ENCODE data around the gene CBS. TPM values are rescaled to one million over a fixed set of nuclear protein-coding genes. Genes with fewer than 3 reads are reported as not detected.
"Not testable (repeated sequence)": the region's sequence is repeated elsewhere in the genome, so short reads cannot be mapped to it uniquely, and the experiment has no call there.

The CBS gene
- total and polyA plus RNA-seq, 5 donors from 2014 or later, result 0.20 TPM; not detected in 4

DNA sequence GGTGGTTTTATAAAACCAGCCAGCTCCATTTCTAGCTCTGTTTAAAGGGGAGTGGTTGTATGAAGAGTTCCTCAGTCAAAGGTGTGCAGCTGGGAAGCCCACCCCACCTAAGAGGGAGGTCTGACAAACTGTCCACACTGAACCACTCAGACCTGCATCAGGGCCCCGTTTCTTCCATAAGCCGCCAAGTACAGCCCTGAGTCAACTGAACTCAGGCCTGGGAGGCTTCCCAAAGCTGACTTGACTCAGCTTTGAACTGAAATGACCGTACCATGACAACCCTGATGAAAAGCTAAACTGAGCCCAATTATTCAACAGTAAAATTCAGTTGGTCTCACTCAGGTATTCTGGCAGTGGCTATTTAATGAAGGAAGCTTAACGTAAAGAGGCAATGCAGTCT is 26.6 kb upstream of the CBS start:
- not testable (repeated sequence) for H3K4me3 Mint-ChIP-seq; H3K27me3 ChIP-seq (ENCODE audit: control insufficient read depth, insufficient read depth, low read length); ATAC-seq (ENCODE audit: low read depth in 2 of 2); H3K36me3 Mint-ChIP-seq; H3K27ac ChIP-seq (ENCODE audit: insufficient read depth, low read length, poor library complexity, severe bottlenecking); H3K4me1 Mint-ChIP-seq; H3K9me3 Mint-ChIP-seq; H3K9me3 ChIP-seq (ENCODE audit: control insufficient read depth in 2 of 2, low read length in 2 of 2); H3K4me1 ChIP-seq (ENCODE audit: control insufficient read depth, insufficient read depth, low read length, poor library complexity, severe bottlenecking); DNase-seq; H3K36me3 ChIP-seq (ENCODE audit: control insufficient read depth, insufficient read depth, low read length); H3K27me3 Mint-ChIP-seq; H3K4me3 ChIP-seq (ENCODE audit: low read depth, low read length); H3K27ac Mint-ChIP-seq

- not testable (repeated sequence) for H3K4me3 ChIP-seq (ENCODE audit: low read depth, low read length); H3K4me1 Mint-ChIP-seq; H3K27ac ChIP-seq (ENCODE audit: insufficient read depth, low read length, poor library complexity, severe bottlenecking); H3K27ac Mint-ChIP-seq; H3K4me1 ChIP-seq (ENCODE audit: control insufficient read depth, insufficient read depth, low read length, poor library complexity, severe bottlenecking); H3K27me3 Mint-ChIP-seq; H3K27me3 ChIP-seq (ENCODE audit: control insufficient read depth, insufficient read depth, low read length); H3K36me3 ChIP-seq (ENCODE audit: control insufficient read depth, insufficient read depth, low read length); H3K9me3 ChIP-seq (ENCODE audit: control insufficient read depth in 2 of 2, low read length in 2 of 2); ATAC-seq (ENCODE audit: low read depth in 2 of 2); DNase-seq; H3K4me3 Mint-ChIP-seq; H3K9me3 Mint-ChIP-seq; H3K36me3 Mint-ChIP-seq
These were observed 26.0 kb upstream of the CBS start for GRCh38 chr21:43101676-43102075.

GRCh38 chr21:43101000-43101399 is 25.4 kb upstream of the CBS start:
- not testable (repeated sequence) for H3K27ac ChIP-seq (ENCODE audit: insufficient read depth, low read length, poor library complexity, severe bottlenecking); H3K9me3 ChIP-seq (ENCODE audit: control insufficient read depth in 2 of 2, low read length in 2 of 2); H3K4me1 ChIP-seq (ENCODE audit: control insufficient read depth, insufficient read depth, low read length, poor library complexity, severe bottlenecking); H3K4me1 Mint-ChIP-seq; H3K36me3 ChIP-seq (ENCODE audit: control insufficient read depth, insufficient read depth, low read length); H3K27ac Mint-ChIP-seq; ATAC-seq (ENCODE audit: low read depth in 2 of 2); H3K27me3 Mint-ChIP-seq; H3K4me3 ChIP-seq (ENCODE audit: low read depth, low read length); H3K4me3 Mint-ChIP-seq; DNase-seq; H3K27me3 ChIP-seq (ENCODE audit: control insufficient read depth, insufficient read depth, low read length); H3K9me3 Mint-ChIP-seq; H3K36me3 Mint-ChIP-seq

DNA sequence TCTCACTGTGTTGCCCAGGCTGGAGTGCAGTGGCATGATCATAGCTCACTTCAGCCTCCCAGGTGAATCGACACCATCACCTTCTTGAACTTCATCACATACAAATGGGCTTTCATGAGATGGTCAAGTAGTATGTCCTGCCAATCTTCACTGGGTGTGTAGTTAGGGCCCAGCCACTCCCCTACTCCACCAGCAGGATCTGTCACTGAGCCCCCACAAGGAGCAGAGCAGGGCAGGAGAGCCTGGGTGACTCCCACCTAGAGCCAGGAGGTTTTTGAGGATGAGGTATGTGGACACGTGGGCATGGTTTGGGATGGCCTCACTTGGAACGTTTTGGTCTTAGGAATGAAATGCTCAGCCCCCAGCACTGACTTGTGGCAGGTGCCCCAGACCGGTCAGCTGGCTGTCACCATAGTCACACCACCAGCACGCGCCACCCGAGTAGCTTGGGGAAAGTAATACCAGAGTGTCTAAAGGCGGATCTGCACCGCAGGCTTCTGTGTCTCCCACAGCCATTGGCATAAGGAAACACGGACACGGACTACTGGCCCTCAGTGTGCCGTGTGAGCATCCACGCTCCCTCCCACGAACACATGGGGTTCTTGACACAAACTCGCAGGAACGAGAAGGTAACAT is 16.5 kb upstream of the CBS start:
- H3K27ac ChIP-seq (ENCODE audit: insufficient read depth, low read length, poor library complexity, severe bottlenecking); H3K27me3 ChIP-seq (ENCODE audit: control insufficient read depth, insufficient read depth, low read length); H3K9me3 Mint-ChIP-seq; H3K4me1 ChIP-seq (ENCODE audit: control insufficient read depth, insufficient read depth, low read length, poor library complexity, severe bottlenecking); H3K27me3 Mint-ChIP-seq; H3K9me3 ChIP-seq (ENCODE audit: control insufficient read depth in 2 of 2, low read length in 2 of 2); H3K36me3 ChIP-seq (ENCODE audit: control insufficient read depth, insufficient read depth, low read length); H3K36me3 Mint-ChIP-seq; H3K4me3 ChIP-seq (ENCODE audit: low read depth, low read length); H3K4me1 Mint-ChIP-seq; H3K4me3 Mint-ChIP-seq; H3K27ac Mint-ChIP-seq; DNase-seq: not testable (repeated sequence)
- peak in 1 of 2 donors; percentile 31 for ATAC-seq (ENCODE audit: low read depth in 2 of 2)

DNA sequence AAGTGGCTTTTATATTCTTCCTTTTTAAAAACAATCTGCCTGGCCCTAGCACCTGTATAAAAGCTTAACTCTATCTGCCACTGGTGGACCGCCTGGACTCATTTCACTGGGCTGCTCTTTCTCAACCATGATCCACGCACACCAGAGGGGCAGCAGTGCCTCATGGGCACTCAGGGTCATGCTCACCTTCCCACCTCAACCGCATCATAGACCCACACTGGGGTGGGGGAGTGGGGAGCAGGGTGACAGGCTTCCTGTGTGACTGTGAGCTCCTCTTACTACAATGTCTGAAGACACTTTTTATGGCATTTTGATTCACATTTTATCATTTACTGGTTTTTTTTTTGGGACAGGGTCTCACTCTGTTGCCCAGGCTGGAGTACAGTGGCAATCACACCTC is 15.3 kb upstream of the CBS start:
- not testable (repeated sequence) for H3K9me3 ChIP-seq (ENCODE audit: control insufficient read depth in 2 of 2, low read length in 2 of 2); H3K4me3 ChIP-seq (ENCODE audit: low read depth, low read length); DNase-seq; H3K27ac Mint-ChIP-seq; H3K4me3 Mint-ChIP-seq; H3K27ac ChIP-seq (ENCODE audit: insufficient read depth, low read length, poor library complexity, severe bottlenecking); H3K36me3 ChIP-seq (ENCODE audit: control insufficient read depth, insufficient read depth, low read length); H3K36me3 Mint-ChIP-seq; H3K4me1 ChIP-seq (ENCODE audit: control insufficient read depth, insufficient read depth, low read length, poor library complexity, severe bottlenecking); H3K9me3 Mint-ChIP-seq; H3K4me1 Mint-ChIP-seq; H3K27me3 Mint-ChIP-seq; H3K27me3 ChIP-seq (ENCODE audit: control insufficient read depth, insufficient read depth, low read length); ATAC-seq (ENCODE audit: low read depth in 2 of 2)

- not testable (repeated sequence) for H3K4me1 ChIP-seq (ENCODE audit: control insufficient read depth, insufficient read depth, low read length, poor library complexity, severe bottlenecking); H3K27ac Mint-ChIP-seq; DNase-seq; ATAC-seq (ENCODE audit: low read depth in 2 of 2); H3K9me3 ChIP-seq (ENCODE audit: control insufficient read depth in 2 of 2, low read length in 2 of 2); H3K9me3 Mint-ChIP-seq; H3K4me3 Mint-ChIP-seq; H3K4me3 ChIP-seq (ENCODE audit: low read depth, low read length); H3K27me3 ChIP-seq (ENCODE audit: control insufficient read depth, insufficient read depth, low read length); H3K36me3 Mint-ChIP-seq; H3K27me3 Mint-ChIP-seq; H3K4me1 Mint-ChIP-seq; H3K27ac ChIP-seq (ENCODE audit: insufficient read depth, low read length, poor library complexity, severe bottlenecking); H3K36me3 ChIP-seq (ENCODE audit: control insufficient read depth, insufficient read depth, low read length)
These were observed 13.8 kb upstream of the CBS start for GRCh38 chr21:43089463-43089862.

DNA sequence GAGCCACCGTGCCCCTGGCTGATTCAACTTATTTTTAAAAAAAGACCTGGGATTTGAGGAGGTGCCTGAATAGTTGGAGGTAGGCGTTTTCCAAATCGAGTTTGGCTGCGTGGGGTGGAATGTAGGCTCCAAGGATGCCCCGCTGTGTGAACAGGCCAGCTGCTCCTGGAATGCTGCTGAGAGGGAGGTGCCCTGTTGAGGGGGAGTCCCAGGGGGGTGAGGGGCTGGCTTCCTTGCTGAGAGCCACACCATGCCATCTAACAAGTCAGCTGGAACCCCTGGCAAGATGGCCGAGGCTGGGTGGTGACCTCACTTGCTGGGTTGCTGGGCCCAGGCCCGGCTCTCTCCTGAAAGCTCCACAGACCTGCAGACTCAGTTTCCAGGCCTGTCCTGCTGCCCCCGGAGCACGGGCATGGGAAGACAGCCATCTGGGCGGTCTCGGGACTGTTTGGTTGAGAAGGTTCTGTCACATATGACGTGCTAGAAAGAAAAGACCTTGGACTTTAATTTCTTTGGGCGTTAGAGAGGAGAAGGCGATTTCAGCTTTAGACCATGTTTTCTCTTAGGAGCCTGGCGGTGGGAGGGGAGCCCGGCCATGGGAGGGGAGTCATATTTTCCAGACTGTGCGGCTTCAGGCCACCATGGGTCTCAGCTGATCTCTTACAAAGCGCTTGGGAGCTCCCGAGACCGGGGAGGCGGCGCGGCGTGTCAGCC is 7.1 kb upstream of the CBS start:
- H3K4me1 ChIP-seq (ENCODE audit: control insufficient read depth, insufficient read depth, low read length, poor library complexity, severe bottlenecking); H3K27me3 ChIP-seq (ENCODE audit: control insufficient read depth, insufficient read depth, low read length); H3K9me3 Mint-ChIP-seq; H3K27ac ChIP-seq (ENCODE audit: insufficient read depth, low read length, poor library complexity, severe bottlenecking); H3K4me1 Mint-ChIP-seq; H3K4me3 ChIP-seq (ENCODE audit: low read depth, low read length); H3K36me3 Mint-ChIP-seq; ATAC-seq (ENCODE audit: low read depth in 2 of 2); H3K9me3 ChIP-seq (ENCODE audit: control insufficient read depth in 2 of 2, low read length in 2 of 2); DNase-seq; H3K36me3 ChIP-seq (ENCODE audit: control insufficient read depth, insufficient read depth, low read length); H3K27ac Mint-ChIP-seq; H3K4me3 Mint-ChIP-seq; H3K27me3 Mint-ChIP-seq: not testable (repeated sequence)

- not testable (repeated sequence) for H3K36me3 Mint-ChIP-seq; H3K27me3 Mint-ChIP-seq; ATAC-seq (ENCODE audit: low read depth in 2 of 2); H3K27ac ChIP-seq (ENCODE audit: insufficient read depth, low read length, poor library complexity, severe bottlenecking); H3K4me1 ChIP-seq (ENCODE audit: control insufficient read depth, insufficient read depth, low read length, poor library complexity, severe bottlenecking); DNase-seq; H3K9me3 Mint-ChIP-seq; H3K4me3 ChIP-seq (ENCODE audit: low read depth, low read length); H3K9me3 ChIP-seq (ENCODE audit: control insufficient read depth in 2 of 2, low read length in 2 of 2); H3K4me1 Mint-ChIP-seq; H3K27ac Mint-ChIP-seq; H3K36me3 ChIP-seq (ENCODE audit: control insufficient read depth, insufficient read depth, low read length); H3K27me3 ChIP-seq (ENCODE audit: control insufficient read depth, insufficient read depth, low read length); H3K4me3 Mint-ChIP-seq
These were observed 1.0 kb upstream of the CBS start for GRCh38 chr21:43076643-43077042.
